GM23248 (cell line): ENCODE measurements around the gene LRIG3.

Source experiments
- EZH2 ChIP-seq: fragments of 200-600 bp; sonication (generic); IDR thresholded peaks from 2 replicates; pipeline ENCODE4 v1.6.1; 2018; ENCODE audit warnings: antibody characterized with exemption, mild to moderate bottlenecking; ENCODE audit not compliant: insufficient read depth, poor library complexity, severe bottlenecking
- EZH2phosphoT487 ChIP-seq: fragments of 200-600 bp; sonication (generic); IDR thresholded peaks from 2 replicates; pipeline ENCODE4 v1.6.1; 2018; ENCODE audit warnings: antibody characterized with exemption, moderate library complexity, mild to moderate bottlenecking, low read depth; ENCODE audit not compliant: insufficient read depth

- TF ChIP-seq EZH2phosphoT487, result no peak
- no peak for TF ChIP-seq EZH2
These were observed 6.3 kb upstream of the LRIG3 start for GRCh38 chr12:58926586-58926985.
